ENCODE measurements around the gene INSRR.

The INSRR gene

GRCh38 chr1:156858959-156859522, at the start of gene INSRR:
Gene INSRR, minus strand, starts transcription at chr1:156859117. Its CDS starts 496 bp downstream, at chr1:156858621.
- DNase-seq: no peak

- DNase-seq: no peak
Measured at GRCh38 chr1:156908541-156908940, 49.6 kb upstream of the INSRR start.

- DNase-seq: no peak
Measured at GRCh38 chr1:156906206-156906906, 47.4 kb upstream of the INSRR start.

- no peak for DNase-seq
Measured at GRCh38 chr1:156905651-156906050, 46.7 kb upstream of the INSRR start.

GRCh38 chr1:156905176-156905575, 46.3 kb upstream of the INSRR start:
- DNase-seq: no peak

- no peak for DNase-seq
Measured at GRCh38 chr1:156904187-156904959, 45.5 kb upstream of the INSRR start.

- no peak for DNase-seq
Measured at GRCh38 chr1:156903328-156904091, 44.6 kb upstream of the INSRR start.

GRCh38 chr1:156901966-156902915, 43.3 kb upstream of the INSRR start:
- no peak for DNase-seq

GRCh38 chr1:156901590-156901900, 42.6 kb upstream of the INSRR start:
- DNase-seq: no peak

- DNase-seq: no peak
Measured at GRCh38 chr1:156900896-156901589, 42.1 kb upstream of the INSRR start.

GRCh38 chr1:156899956-156900718, 41.2 kb upstream of the INSRR start:
- DNase-seq: peak; percentile 68

- no peak for DNase-seq
Measured at GRCh38 chr1:156898971-156899664, 40.2 kb upstream of the INSRR start.

GRCh38 chr1:156898161-156898566, 39.2 kb upstream of the INSRR start:
- no peak for DNase-seq

- DNase-seq: no peak
Measured at GRCh38 chr1:156897078-156897825, 38.3 kb upstream of the INSRR start.

- DNase-seq: no peak
Measured at GRCh38 chr1:156896490-156897033, 37.6 kb upstream of the INSRR start.

GRCh38 chr1:156895927-156896326, 37.0 kb upstream of the INSRR start:
- DNase-seq: no peak

GRCh38 chr1:156895455-156895812, 36.5 kb upstream of the INSRR start:
- no peak for DNase-seq

GRCh38 chr1:156894711-156895454, 36.0 kb upstream of the INSRR start:
- DNase-seq: no peak
